GM23248 (cell line): ENCODE measurements around the gene PGRMC1. TPM values are rescaled to one million over a fixed set of nuclear protein-coding genes. Genes with fewer than 3 reads are reported as not detected.
A peak's percentile ranks its signal among the peaks of the same experiment; 100 is the strongest.

Source experiments
- DNase-seq: peaks from one replicate; pipeline ENCODE4 v3.0.0-alpha.2; 2015
- H2AFZ ChIP-seq: fragments of 200-600 bp; sonication (generic); 2 replicates; pipeline ENCODE4 v1.6.1; 2016; ENCODE audit warnings: antibody characterized with exemption
- H3F3A ChIP-seq: fragments of 200-600 bp; sonication (generic); 2 replicates; pipeline ENCODE4 v1.6.1; 2016; ENCODE audit warnings: mild to moderate bottlenecking, antibody characterized with exemption, mixed run types; ENCODE audit not compliant: insufficient read depth
- H3K27ac ChIP-seq: fragments of 200-600 bp; sonication (generic); 2 replicates; pipeline ENCODE4 v1.5.1; 2016; ENCODE audit warnings: mild to moderate bottlenecking
- H3K27me3 ChIP-seq: fragments of 200-600 bp; sonication (generic); replicated peaks from 2 replicates; pipeline ENCODE4 v1.6.1; 2016; ENCODE audit warnings: mild to moderate bottlenecking; ENCODE audit not compliant: insufficient read depth
- H3K36me3 ChIP-seq: fragments of 200-600 bp; sonication (generic); 2 replicates; pipeline ENCODE4 v1.6.1; 2016; ENCODE audit warnings: low read depth, mild to moderate bottlenecking
- H3K4me1 ChIP-seq: fragments of 200-600 bp; sonication (generic); 2 replicates; pipeline ENCODE4 v1.6.1; 2016; ENCODE audit warnings: mild to moderate bottlenecking; ENCODE audit not compliant: insufficient read depth
- H3K4me2 ChIP-seq: fragments of 200-600 bp; sonication (generic); one replicate; pipeline ENCODE4 v1.6.1; 2016; ENCODE audit warnings: mild to moderate bottlenecking; ENCODE audit not compliant: unreplicated experiment
- H3K4me3 ChIP-seq: fragments of 200-600 bp; sonication (generic); 2 replicates; pipeline ENCODE4 v1.5.1; 2016; ENCODE audit warnings: mild to moderate bottlenecking
- H3K79me2 ChIP-seq: fragments of 200-600 bp; sonication (generic); 2 replicates; pipeline ENCODE4 v1.6.1; 2016; ENCODE audit warnings: mild to moderate bottlenecking; ENCODE audit not compliant: insufficient read depth
- H3K9ac ChIP-seq: fragments of 200-600 bp; sonication (generic); 2 replicates; pipeline ENCODE4 v1.6.1; 2016; ENCODE audit warnings: mild to moderate bottlenecking
- H3K9me2 ChIP-seq: fragments of 200-600 bp; sonication (generic); 2 replicates; pipeline ENCODE4 v1.6.1; 2016; ENCODE audit warnings: mixed run types, mild to moderate bottlenecking, moderate library complexity; ENCODE audit not compliant: insufficient read depth
- H3K9me3 ChIP-seq: fragments of 200-600 bp; sonication (generic); one replicate; pipeline ENCODE4 v1.6.1; 2017; ENCODE audit warnings: low read depth
- H4K20me1 ChIP-seq: fragments of 200-600 bp; sonication (generic); 2 replicates; pipeline ENCODE4 v1.6.0; 2016; ENCODE audit not compliant: insufficient read depth
- EZH2 ChIP-seq: fragments of 200-600 bp; sonication (generic); IDR thresholded peaks from 2 replicates; pipeline ENCODE4 v1.6.1; 2018; ENCODE audit warnings: antibody characterized with exemption, mild to moderate bottlenecking; ENCODE audit not compliant: insufficient read depth, poor library complexity, severe bottlenecking
- EZH2phosphoT487 ChIP-seq: fragments of 200-600 bp; sonication (generic); IDR thresholded peaks from 2 replicates; pipeline ENCODE4 v1.6.1; 2018; ENCODE audit warnings: antibody characterized with exemption, moderate library complexity, mild to moderate bottlenecking, low read depth; ENCODE audit not compliant: insufficient read depth
- WGBS, 2 experiments: methylation state at CpG; one replicate each; pipeline ENCODE4 v1.1.6; 2015 to 2017; ENCODE audit warnings: low lambda C conversion rate in 2 of 2, low coverage in 1 of 2; ENCODE audit errors: missing lambda C conversion rate in 2 of 2; 5-methylcytosine and 5-hydroxymethylcytosine counted together
- in situ Hi-C: fragments of 300-500 bp; cut with MboI; formaldehyde crosslinking; loops from 2 replicates; pipeline ENCODE4 v1.15.0; 2020
- polyA plus RNA-seq: library from polyadenylated mRNA; unstranded; fragments of >200 nt; fragmentation: Nextera tagmentation; extraction: Ambion mirVana; gene quantifications from 2 replicates; pipeline ENCODE4 v1.2.1, GENCODE V29; 2016
- total RNA-seq: library from RNA; depleted of rRNA; stranded (reverse); fragments of >200 nt; shearing (Covaris generic); gene quantifications from 2 replicates; pipeline ENCODE4 v1.2.3, GENCODE V29; 2014

Gene PGRMC1
- total and polyA plus RNA-seq, 2 experiments from 2014 or later: 176 to 245 TPM

DNA sequence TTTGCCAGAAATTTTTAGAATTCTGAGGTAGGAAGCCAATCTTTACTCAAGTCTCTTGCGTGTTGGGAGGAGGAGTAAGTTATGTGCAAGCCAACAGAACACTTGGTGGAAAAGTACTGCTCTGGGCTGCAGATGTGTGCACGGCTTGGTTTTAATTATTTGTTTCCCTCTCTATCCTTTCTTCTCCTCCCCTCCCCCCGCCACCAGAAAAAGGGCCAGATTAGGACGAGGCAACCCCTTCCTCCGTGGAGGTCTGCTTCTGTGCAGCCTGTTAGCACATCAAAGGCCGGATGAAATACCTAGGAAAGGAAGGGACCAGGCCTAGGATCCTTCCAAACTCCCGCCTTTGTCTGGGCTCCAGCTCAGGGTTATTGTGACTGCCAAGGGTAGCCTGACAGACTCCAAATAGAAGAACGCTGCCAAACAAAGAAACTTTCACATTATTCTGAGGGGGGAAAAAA lies 1.0 kb upstream of the PGRMC1 start:
- H3K27ac ChIP-seq: peak overlapping the region; percentile 64
- peak overlapping the region; percentile 87 for H2AFZ ChIP-seq
- 4 to 11% methylated on average over 7 to 8 of the region's 8 CpGs for WGBS, 2 experiments
- in situ Hi-C loops: no loop called here
- no peaks in the 10 kb centered on the region for H3K27me3 ChIP-seq
- H3K4me3 ChIP-seq: peak overlapping the region; percentile 90; the same call in 1 of the 2 replicates
- no peak for TF ChIP-seq EZH2
- TF ChIP-seq EZH2phosphoT487: no peak
- peaks cover 12% of the 10 kb centered on the region for H3F3A ChIP-seq
- H3K9ac ChIP-seq: peak overlapping the region; percentile 99
- no peaks in the 10 kb centered on the region for H3K9me2 ChIP-seq
- peak; percentile 35 for DNase-seq
- H3K79me2 ChIP-seq: peaks cover 39% of the 10 kb centered on the region
- no peaks in the 10 kb centered on the region for H3K36me3 ChIP-seq
- H3K4me2 ChIP-seq: peak overlapping the region; percentile 61
- H4K20me1 ChIP-seq: no peaks in the 10 kb centered on the region
- H3K9me3 ChIP-seq: no peaks in the 10 kb centered on the region
- peaks cover 28% of the 10 kb centered on the region for H3K4me1 ChIP-seq

DNA sequence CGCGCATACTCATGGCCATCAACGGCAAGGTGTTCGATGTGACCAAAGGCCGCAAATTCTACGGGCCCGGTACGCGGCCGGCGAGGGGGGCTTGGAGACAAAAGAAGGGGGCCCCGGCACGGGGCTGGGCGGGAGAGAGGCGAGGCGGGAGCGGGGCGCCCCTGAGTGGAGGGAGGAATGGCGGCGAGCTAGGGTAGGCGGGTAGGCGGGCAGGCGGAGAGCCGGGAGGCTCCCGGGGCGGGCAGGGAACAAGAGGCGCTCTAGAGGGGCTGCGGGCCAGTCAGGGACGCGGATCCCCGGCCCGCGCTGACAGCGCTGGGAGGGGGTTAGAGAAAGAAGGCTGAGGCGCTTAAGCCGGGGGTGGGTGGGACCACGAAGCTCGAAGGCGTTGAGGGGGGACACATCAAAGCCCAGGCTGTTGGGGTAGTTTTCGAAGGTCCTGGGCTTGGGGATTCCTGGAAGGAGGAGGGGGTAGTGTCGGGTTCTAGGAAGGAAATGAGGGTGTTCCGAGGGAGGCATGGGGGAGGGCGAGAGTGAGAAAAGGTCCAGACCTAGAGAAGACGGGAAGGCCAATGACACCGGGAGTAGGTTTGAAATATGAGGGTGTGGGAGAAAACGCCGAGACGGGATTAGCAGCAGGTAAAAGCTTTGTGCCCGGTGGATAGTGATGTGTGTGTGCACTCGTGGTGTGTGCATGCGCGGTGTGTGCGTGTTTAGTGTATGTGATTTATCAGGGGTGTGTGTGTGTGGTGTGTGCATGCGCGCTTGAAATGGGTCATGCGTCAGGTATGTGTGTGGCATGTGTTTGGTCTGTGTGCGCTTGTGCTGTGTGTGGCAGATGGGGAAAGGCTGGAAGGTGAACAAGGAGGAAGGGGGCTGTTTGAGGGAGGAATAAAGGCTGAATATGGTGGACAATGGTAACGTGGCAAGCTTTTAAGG lies 807 bp downstream of the PGRMC1 start:
- peaks cover 26% of the 10 kb centered on the region for H3F3A ChIP-seq
- H2AFZ ChIP-seq: peak overlapping the region; percentile 80
- peak; percentile 76 for DNase-seq
- no peaks in the 10 kb centered on the region for H3K36me3 ChIP-seq
- no peak for TF ChIP-seq EZH2phosphoT487
- no peaks in the 10 kb centered on the region for H4K20me1 ChIP-seq
- H3K9ac ChIP-seq: peak overlapping the region; percentile 99
- H3K4me3 ChIP-seq: peak overlapping the region; percentile 90
- no peaks in the 10 kb centered on the region for H3K9me3 ChIP-seq
- WGBS, 2 experiments: 1% methylated on average over 23 to 58 of the region's 58 CpGs
- H3K27me3 ChIP-seq: no peaks in the 10 kb centered on the region
- peaks cover 50% of the 10 kb centered on the region for H3K79me2 ChIP-seq
- H3K4me2 ChIP-seq: peak overlapping the region; percentile 87
- H3K4me1 ChIP-seq: peaks cover 35% of the 10 kb centered on the region
- in situ Hi-C loops: no loop called here
- H3K27ac ChIP-seq: peak overlapping the region; percentile 97
- no peaks in the 10 kb centered on the region for H3K9me2 ChIP-seq

DNA sequence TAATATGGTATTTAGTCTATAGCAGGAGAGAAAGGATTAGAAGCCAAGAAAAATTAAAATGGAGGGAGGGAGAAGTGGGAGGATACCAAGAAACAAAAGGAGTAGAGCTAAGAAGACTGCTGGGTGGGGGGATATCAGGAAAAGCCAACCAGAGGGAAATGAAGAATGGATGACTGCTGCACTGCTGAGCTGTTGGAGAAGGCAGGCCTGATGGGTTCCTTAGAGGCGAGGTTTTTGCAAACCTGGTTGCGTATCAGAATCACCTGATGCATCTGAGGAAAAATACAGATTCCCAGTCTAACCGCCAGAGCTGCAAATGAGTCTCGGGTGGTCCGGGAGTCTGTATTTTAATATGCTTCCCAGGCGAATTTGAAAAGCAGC lies 1.5 kb downstream of the PGRMC1 start:
- no peaks in the 10 kb centered on the region for H3K27me3 ChIP-seq
- peak overlapping the region; percentile 90 for H3K4me3 ChIP-seq
- H3K9me2 ChIP-seq: no peaks in the 10 kb centered on the region
- peak overlapping the region; percentile 87 for H3K4me2 ChIP-seq
- peaks cover 57% of the 10 kb centered on the region for H3K79me2 ChIP-seq
- H2AFZ ChIP-seq: no peak overlapping the region
- H3K27ac ChIP-seq: peak overlapping the region; percentile 97
- TF ChIP-seq EZH2 (no peak), EZH2phosphoT487 (no peak)
- 3 to 4% methylated on average over 5 to 6 of the region's 6 CpGs for WGBS, 2 experiments
- peaks cover 41% of the 10 kb centered on the region for H3K4me1 ChIP-seq
- no peaks in the 10 kb centered on the region for H3K9me3 ChIP-seq
- H3F3A ChIP-seq: peaks cover 26% of the 10 kb centered on the region
- H4K20me1 ChIP-seq: no peaks in the 10 kb centered on the region
- in situ Hi-C loops: no loop called here
- peaks cover 5% of the 10 kb centered on the region; the same call in 1 of the 2 replicates for H3K36me3 ChIP-seq
- DNase-seq: peak; percentile 44
- peak overlapping the region; percentile 99 for H3K9ac ChIP-seq

DNA sequence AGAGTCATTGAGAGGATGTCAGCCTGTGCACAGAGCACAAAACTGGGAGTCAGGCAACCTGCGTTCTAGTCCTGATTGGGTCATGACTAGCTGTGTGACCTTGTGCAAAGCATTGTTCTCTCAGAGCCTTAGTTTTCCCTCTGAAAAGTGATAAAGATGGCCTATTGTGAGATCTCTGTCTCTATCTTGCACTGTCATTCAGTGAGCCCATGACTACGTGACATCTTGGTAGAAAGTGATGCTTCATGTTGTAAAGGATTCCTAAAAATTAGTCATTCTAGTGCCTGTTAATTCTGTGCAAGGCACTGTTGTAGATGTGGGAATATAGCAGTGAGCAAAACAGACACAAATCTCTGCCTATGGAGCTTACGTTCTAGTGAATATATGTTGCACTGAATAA lies 2.5 kb downstream of the PGRMC1 start:
- H3K9ac ChIP-seq: peak overlapping the region; percentile 99
- H4K20me1 ChIP-seq: no peaks in the 10 kb centered on the region
- 26 to 27% methylated on average over 3 of the region's 3 CpGs for WGBS, 2 experiments
- peak overlapping the region; percentile 90 for H3K4me3 ChIP-seq
- H3K9me3 ChIP-seq: no peaks in the 10 kb centered on the region
- H3K4me1 ChIP-seq: peaks cover 41% of the 10 kb centered on the region
- H3K36me3 ChIP-seq: peaks cover 15% of the 10 kb centered on the region
- H2AFZ ChIP-seq: no peak overlapping the region
- in situ Hi-C loops: no loop called here
- TF ChIP-seq EZH2 (no peak), EZH2phosphoT487 (no peak)
- peaks cover 67% of the 10 kb centered on the region for H3K79me2 ChIP-seq
- DNase-seq: peak; percentile 71
- H3K27ac ChIP-seq: peak overlapping the region; percentile 97
- peaks cover 26% of the 10 kb centered on the region for H3F3A ChIP-seq
- peak overlapping the region; percentile 87 for H3K4me2 ChIP-seq
- no peaks in the 10 kb centered on the region for H3K27me3 ChIP-seq
- H3K9me2 ChIP-seq: no peaks in the 10 kb centered on the region
